WTC11 (cell line): Measurements from ENCODE around the gene HIC1. TPM values are rescaled to one million over a fixed set of nuclear protein-coding genes. Genes with fewer than 3 reads are reported as not detected.

Experiments used
- ATAC-seq: fragments of 200-7000 bp; cut with Tn5 transposase; 2 replicates; pipeline ENCODE4 v1.10.0; 2021; ENCODE audit warnings: mild to moderate bottlenecking, moderate library complexity
- CTCF ChIA-PET: fragments of 300-600 bp; sonication (Branson Sonifier 250); formaldehyde crosslinking; loops from one replicate; lab custom pipeline; 2021; ENCODE audit warnings: antibody characterized with exemption; lab: Charles Lee
- POLR2A ChIA-PET: fragments of 350-600 bp; sonication (Branson Sonifier 250); formaldehyde crosslinking; loops from one replicate; lab custom pipeline; 2021; ENCODE audit warnings: antibody characterized with exemption; lab: Charles Lee
- DNase-seq: peaks from one replicate; pipeline ENCODE4 v3.0.0; 2021; ENCODE audit warnings: low spot score
- H3K27ac Mint-ChIP-seq: 2 replicates; pipeline ENCODE4 v1.8.0; 2021; ENCODE audit warnings: mixed read lengths
- H3K27me3 Mint-ChIP-seq: 2 replicates; pipeline ENCODE4 v1.8.0; 2021; ENCODE audit warnings: low read depth, mild to moderate bottlenecking, moderate library complexity, mixed read lengths
- H3K36me3 Mint-ChIP-seq: 2 replicates; pipeline ENCODE4 v1.8.0; 2021; ENCODE audit warnings: mixed read lengths
- H3K4me1 Mint-ChIP-seq: 2 replicates; pipeline ENCODE4 v1.8.0; 2022; ENCODE audit warnings: mixed read lengths
- H3K4me3 Mint-ChIP-seq: 2 replicates; pipeline ENCODE4 v1.8.0; 2021; ENCODE audit warnings: mild to moderate bottlenecking, moderate library complexity, mixed read lengths
- H3K9me3 Mint-ChIP-seq: 2 replicates; pipeline ENCODE4 v1.8.0; 2021; ENCODE audit warnings: mixed read lengths
- CBFB ChIP-seq: sonication (generic); formaldehyde crosslinking; IDR thresholded peaks from 2 replicates; pipeline ENCODE4 v1.8.1; 2022; ENCODE audit warnings: mild to moderate bottlenecking, low read depth, missing genetic modification reagents
- ELF4 ChIP-seq: sonication (generic); formaldehyde crosslinking; IDR thresholded peaks from 2 replicates; pipeline ENCODE4 v1.8.1; 2022; ENCODE audit warnings: low read depth, mild to moderate bottlenecking, moderate library complexity, missing genetic modification reagents
- KAT7 ChIP-seq: sonication (generic); formaldehyde crosslinking; IDR thresholded peaks from 2 replicates; pipeline ENCODE4 v1.8.1; 2023; ENCODE audit warnings: missing genetic modification reagents, mild to moderate bottlenecking, borderline replicate concordance
- NR2C2 ChIP-seq: sonication (generic); formaldehyde crosslinking; IDR thresholded peaks from 2 replicates; pipeline ENCODE4 v1.8.0; 2022; ENCODE audit warnings: mild to moderate bottlenecking, missing genetic modification reagents
- RELA ChIP-seq: sonication (generic); formaldehyde crosslinking; IDR thresholded peaks from 2 replicates; pipeline ENCODE4 v1.8.1; 2022; ENCODE audit warnings: missing genetic modification reagents, mild to moderate bottlenecking, borderline replicate concordance
- SMAD4 ChIP-seq: sonication (generic); formaldehyde crosslinking; IDR thresholded peaks from 2 replicates; pipeline ENCODE4 v1.8.0; 2022; ENCODE audit warnings: mild to moderate bottlenecking, missing genetic modification reagents
- STAT6 ChIP-seq: sonication (generic); formaldehyde crosslinking; conservative IDR thresholded peaks from 2 replicates; pipeline ENCODE4 v1.8.1; 2023; ENCODE audit warnings: mild to moderate bottlenecking, low read depth, missing genetic modification reagents, moderate library complexity
- TEAD1 ChIP-seq: sonication (generic); formaldehyde crosslinking; IDR thresholded peaks from 2 replicates; pipeline ENCODE4 v1.8.0; 2022; ENCODE audit warnings: mild to moderate bottlenecking, missing genetic modification reagents
- TEAD4 ChIP-seq: sonication (generic); formaldehyde crosslinking; IDR thresholded peaks from 2 replicates; pipeline ENCODE4 v1.8.0; 2022; ENCODE audit warnings: mild to moderate bottlenecking, missing genetic modification reagents
- TP53 ChIP-seq: sonication (generic); formaldehyde crosslinking; IDR thresholded peaks from 2 replicates; pipeline ENCODE4 v1.8.1; 2023; ENCODE audit warnings: mild to moderate bottlenecking, missing genetic modification reagents
- ZMAT4 ChIP-seq: fragments of 250-450 bp; sonication (Bioruptor Pico); IDR thresholded peaks from 2 replicates; pipeline ENCODE4 v1.9.0; 2021; ENCODE audit warnings: mild to moderate bottlenecking
- ZNF263 ChIP-seq: sonication (generic); formaldehyde crosslinking; IDR thresholded peaks from 2 replicates; pipeline ENCODE4 v1.8.1; 2022; ENCODE audit warnings: low read depth, mild to moderate bottlenecking, moderate library complexity, missing genetic modification reagents
- ZNF396 ChIP-seq: fragments of 250-450 bp; sonication (Bioruptor Pico); IDR thresholded peaks from 2 replicates; pipeline ENCODE4 v1.8.0; 2021; ENCODE audit warnings: mild to moderate bottlenecking, moderate library complexity, borderline replicate concordance
- ZNF671 ChIP-seq: fragments of 250-450 bp; sonication (Bioruptor Pico); IDR thresholded peaks from 2 replicates; pipeline ENCODE4 v1.8.0; 2021; ENCODE audit warnings: mild to moderate bottlenecking
- total RNA-seq: library from RNA; stranded (reverse); gene quantifications from 3 replicates; pipeline ENCODE4 v1.2.3, GENCODE V29; 2021
- TF ChIP-seq, protein P1 (sequence below): fragments of 250-450 bp; sonication (Bioruptor Pico); IDR thresholded peaks from 2 replicates; pipeline ENCODE4 v2.1.2; 2022; ENCODE audit warnings: mild to moderate bottlenecking, moderate library complexity

Gene HIC1
- total RNA-seq, 1 experiment from 2014 or later = 0.37 TPM

- no peaks in the 10 kb centered on the region for H3K36me3 Mint-ChIP-seq
- DNase-seq (no peak), ATAC-seq (no peak)
- no peak for TF ChIP-seq RELA
- no peak for TF ChIP-seq ZNF396
- TF ChIP-seq TP53 (CRISPR knock-in tag) = no peak
- peaks cover 38% of the 10 kb centered on the region for H3K4me1 Mint-ChIP-seq
- no peaks in the 10 kb centered on the region for H3K9me3 Mint-ChIP-seq
- H3K27ac Mint-ChIP-seq = peak overlapping the region; percentile 55
- ChIA-PET CTCF (interaction anchor here (0.9 to 2.8 kb wide), 14 partner anchors 14 to 161 kb away, joined by 3 to 26 read pairs (median 5); no protein-coding TSS in a partner anchor), POLR2A (interaction anchor here (0.6 to 1.3 kb wide), 3 partner anchors 46 to 1418 kb away, joined by 3 to 4 read pairs (median 3); no protein-coding TSS in a partner anchor)
- no peak overlapping the region for H3K4me3 Mint-ChIP-seq
- H3K27me3 Mint-ChIP-seq = no peaks in the 10 kb centered on the region
These were observed 35.3 kb downstream of the HIC1 start for GRCh38 chr17:2090210-2090641.

DNA sequence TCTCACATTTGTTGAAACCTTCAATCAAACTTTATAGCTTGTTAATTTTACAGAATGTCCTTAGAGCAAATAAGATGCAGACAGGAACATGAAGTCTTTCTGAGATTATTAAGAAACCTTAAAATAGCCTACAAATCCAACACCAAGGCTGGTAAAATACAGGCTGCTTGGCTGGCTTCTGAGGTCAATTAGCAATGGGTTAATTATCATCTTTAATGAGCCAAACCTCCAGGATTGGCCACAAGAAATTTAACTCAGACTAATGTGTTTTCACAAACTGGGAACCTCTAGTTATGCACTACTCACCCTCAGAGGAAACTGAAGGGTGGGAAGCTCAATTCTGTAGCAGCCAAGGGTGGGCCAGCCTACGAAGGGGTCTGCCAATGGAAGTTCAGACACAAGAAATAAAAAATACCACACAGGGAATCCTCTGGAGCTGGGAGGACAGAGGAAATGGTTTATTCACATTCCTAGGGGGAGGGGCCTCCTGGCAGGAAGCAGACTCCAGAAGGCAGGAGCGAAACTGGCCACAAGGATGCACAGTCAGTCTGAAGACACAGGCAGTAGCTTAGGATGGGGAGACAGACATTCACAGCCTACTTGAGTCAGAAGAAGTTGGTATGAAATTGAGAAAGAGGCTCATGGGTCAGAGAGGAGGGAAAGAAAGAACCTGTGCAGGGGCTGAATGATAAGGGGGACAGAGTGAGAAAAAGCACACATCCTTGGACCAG, 36.1 kb downstream of the HIC1 start:
- 0 out of 2 replicates have a peak, but pooled peaks have one; percentile 49 for TF ChIP-seq TEAD4 (CRISPR knock-in tag)
- no peak for TF ChIP-seq CBFB (CRISPR knock-in tag)
- Mint-ChIP-seq H3K4me1 (peaks cover 44% of the 10 kb centered on the region), H3K36me3 (no peaks in the 10 kb centered on the region), H3K27ac (peak overlapping the region; percentile 96), H3K27me3 (no peaks in the 10 kb centered on the region), H3K4me3 (no peak overlapping the region), H3K9me3 (no peaks in the 10 kb centered on the region)
- DNase-seq = peak; percentile 65
- peak; percentile 86 for ATAC-seq
- POLR2A ChIA-PET = interaction anchor here (0.6 to 1.3 kb wide), 3 partner anchors 13 to 47 kb away, joined by 3 to 6 read pairs (median 6); no protein-coding TSS in a partner anchor
- CTCF ChIA-PET = interaction anchor here (1.0 to 2.8 kb wide), 18 partner anchors 9 to 161 kb away, joined by 3 to 26 read pairs (median 5); no protein-coding TSS in a partner anchor

DNA sequence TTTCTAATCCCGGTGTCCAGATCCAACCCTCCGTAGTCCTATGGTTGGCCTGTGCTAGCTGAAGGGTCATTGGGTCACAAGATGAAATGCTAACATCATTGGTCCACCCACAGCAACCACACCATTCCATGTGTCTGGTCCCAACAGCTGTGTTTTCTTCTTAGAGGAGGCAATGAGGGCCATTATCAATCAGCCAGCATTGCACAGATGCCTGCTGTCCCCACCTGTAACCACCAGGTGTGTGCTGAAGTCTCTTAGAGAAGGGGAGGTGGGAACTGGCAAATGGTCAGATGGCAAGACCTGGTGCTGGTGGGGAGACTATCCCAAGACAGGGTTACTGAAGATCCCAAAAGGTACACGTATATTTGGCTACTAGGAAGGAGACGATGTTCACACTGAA, 37.4 kb downstream of the HIC1 start:
- peak overlapping the region; percentile 66 for H3K27ac Mint-ChIP-seq
- ATAC-seq (peak; percentile 34), DNase-seq (peak; percentile 28)
- CTCF ChIA-PET = interaction anchor here (0.7 to 3.2 kb wide), 11 partner anchors 9 to 443 kb away, joined by 3 to 10 read pairs (median 3); partner anchors contain the start of gene RILP
- H3K9me3 Mint-ChIP-seq = no peaks in the 10 kb centered on the region
- TF ChIP-seq KAT7 (CRISPR knock-in tag) = no peak
- no peak for TF ChIP-seq ZNF263 (CRISPR knock-in tag)
- TF ChIP-seq, protein P1, sequence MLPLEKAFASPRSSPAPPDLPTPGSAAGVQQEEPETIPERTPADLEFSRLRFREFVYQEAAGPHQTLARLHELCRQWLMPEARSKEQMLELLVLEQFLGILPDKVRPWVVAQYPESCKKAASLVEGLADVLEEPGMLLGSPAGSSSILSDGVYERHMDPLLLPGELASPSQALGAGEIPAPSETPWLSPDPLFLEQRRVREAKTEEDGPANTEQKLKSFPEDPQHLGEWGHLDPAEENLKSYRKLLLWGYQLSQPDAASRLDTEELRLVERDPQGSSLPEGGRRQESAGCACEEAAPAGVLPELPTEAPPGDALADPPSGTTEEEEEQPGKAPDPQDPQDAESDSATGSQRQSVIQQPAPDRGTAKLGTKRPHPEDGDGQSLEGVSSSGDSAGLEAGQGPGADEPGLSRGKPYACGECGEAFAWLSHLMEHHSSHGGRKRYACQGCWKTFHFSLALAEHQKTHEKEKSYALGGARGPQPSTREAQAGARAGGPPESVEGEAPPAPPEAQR (CRISPR knock-in tag) = no peak
- TF ChIP-seq ELF4 = no peak
- TF ChIP-seq TEAD1 (CRISPR knock-in tag) = no peak
- no peak for TF ChIP-seq STAT6
- no peak for TF ChIP-seq ZNF671 (CRISPR knock-in tag)
- TF ChIP-seq SMAD4 (CRISPR knock-in tag) = no peak
- TF ChIP-seq ZMAT4 (CRISPR knock-in tag) = no peak
- TF ChIP-seq RELA = no peak
- no peak for TF ChIP-seq NR2C2
- no peak overlapping the region for H3K4me3 Mint-ChIP-seq
- POLR2A ChIA-PET = interaction anchor here (0.7 kb wide), 1 partner anchor 77 kb away, joined by 4 read pairs; no protein-coding TSS in a partner anchor
- H3K27me3 Mint-ChIP-seq = no peaks in the 10 kb centered on the region
- H3K36me3 Mint-ChIP-seq = no peaks in the 10 kb centered on the region
- peaks cover 45% of the 10 kb centered on the region for H3K4me1 Mint-ChIP-seq
